ENCODE measurements around the gene PRUNE2.

- no peak for TF ChIP-seq POLR2A (IDR thresholded peaks at IDR 0.05; ENCODE audit: borderline replicate concordance, extremely low read depth, insufficient read depth, insufficient read length)
- TF ChIP-seq POLR2AphosphoS5 (IDR thresholded peaks at IDR 0.05; ENCODE audit: low read depth, low read length) = no peak
- TF ChIP-seq, protein P1, sequence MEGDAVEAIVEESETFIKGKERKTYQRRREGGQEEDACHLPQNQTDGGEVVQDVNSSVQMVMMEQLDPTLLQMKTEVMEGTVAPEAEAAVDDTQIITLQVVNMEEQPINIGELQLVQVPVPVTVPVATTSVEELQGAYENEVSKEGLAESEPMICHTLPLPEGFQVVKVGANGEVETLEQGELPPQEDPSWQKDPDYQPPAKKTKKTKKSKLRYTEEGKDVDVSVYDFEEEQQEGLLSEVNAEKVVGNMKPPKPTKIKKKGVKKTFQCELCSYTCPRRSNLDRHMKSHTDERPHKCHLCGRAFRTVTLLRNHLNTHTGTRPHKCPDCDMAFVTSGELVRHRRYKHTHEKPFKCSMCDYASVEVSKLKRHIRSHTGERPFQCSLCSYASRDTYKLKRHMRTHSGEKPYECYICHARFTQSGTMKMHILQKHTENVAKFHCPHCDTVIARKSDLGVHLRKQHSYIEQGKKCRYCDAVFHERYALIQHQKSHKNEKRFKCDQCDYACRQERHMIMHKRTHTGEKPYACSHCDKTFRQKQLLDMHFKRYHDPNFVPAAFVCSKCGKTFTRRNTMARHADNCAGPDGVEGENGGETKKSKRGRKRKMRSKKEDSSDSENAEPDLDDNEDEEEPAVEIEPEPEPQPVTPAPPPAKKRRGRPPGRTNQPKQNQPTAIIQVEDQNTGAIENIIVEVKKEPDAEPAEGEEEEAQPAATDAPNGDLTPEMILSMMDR (IDR thresholded peaks at IDR 0.05 in 2 of 3, conservative IDR thresholded peaks at IDR 0.05 in 1 of 3; ENCODE audit: borderline replicate concordance in 1 of 3, insufficient read depth in 1 of 3, low read depth in 2 of 3, low read length in 2 of 3) = no peak
- TF ChIP-seq JUND (IDR thresholded peaks at IDR 0.05) = no peak
- TF ChIP-seq, protein P2, sequence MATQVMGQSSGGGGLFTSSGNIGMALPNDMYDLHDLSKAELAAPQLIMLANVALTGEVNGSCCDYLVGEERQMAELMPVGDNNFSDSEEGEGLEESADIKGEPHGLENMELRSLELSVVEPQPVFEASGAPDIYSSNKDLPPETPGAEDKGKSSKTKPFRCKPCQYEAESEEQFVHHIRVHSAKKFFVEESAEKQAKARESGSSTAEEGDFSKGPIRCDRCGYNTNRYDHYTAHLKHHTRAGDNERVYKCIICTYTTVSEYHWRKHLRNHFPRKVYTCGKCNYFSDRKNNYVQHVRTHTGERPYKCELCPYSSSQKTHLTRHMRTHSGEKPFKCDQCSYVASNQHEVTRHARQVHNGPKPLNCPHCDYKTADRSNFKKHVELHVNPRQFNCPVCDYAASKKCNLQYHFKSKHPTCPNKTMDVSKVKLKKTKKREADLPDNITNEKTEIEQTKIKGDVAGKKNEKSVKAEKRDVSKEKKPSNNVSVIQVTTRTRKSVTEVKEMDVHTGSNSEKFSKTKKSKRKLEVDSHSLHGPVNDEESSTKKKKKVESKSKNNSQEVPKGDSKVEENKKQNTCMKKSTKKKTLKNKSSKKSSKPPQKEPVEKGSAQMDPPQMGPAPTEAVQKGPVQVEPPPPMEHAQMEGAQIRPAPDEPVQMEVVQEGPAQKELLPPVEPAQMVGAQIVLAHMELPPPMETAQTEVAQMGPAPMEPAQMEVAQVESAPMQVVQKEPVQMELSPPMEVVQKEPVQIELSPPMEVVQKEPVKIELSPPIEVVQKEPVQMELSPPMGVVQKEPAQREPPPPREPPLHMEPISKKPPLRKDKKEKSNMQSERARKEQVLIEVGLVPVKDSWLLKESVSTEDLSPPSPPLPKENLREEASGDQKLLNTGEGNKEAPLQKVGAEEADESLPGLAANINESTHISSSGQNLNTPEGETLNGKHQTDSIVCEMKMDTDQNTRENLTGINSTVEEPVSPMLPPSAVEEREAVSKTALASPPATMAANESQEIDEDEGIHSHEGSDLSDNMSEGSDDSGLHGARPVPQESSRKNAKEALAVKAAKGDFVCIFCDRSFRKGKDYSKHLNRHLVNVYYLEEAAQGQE (IDR thresholded peaks at IDR 0.05; ENCODE audit: low read depth) = no peak
- TF ChIP-seq ZNF274 (IDR thresholded peaks at IDR 0.05; ENCODE audit: low read depth, low read length) = no peak
- TF ChIP-seq, protein P3, sequence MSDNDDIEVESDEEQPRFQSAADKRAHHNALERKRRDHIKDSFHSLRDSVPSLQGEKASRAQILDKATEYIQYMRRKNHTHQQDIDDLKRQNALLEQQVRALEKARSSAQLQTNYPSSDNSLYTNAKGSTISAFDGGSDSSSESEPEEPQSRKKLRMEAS (IDR thresholded peaks at IDR 0.05) = no peak
Measured at GRCh38 chr9:76680716-76681425, 225.0 kb downstream of the PRUNE2 start.

All from HCT116 (cell line).